NCI-H510A treated with DMSO at 0.1 percent for 48 hours (cell line): Measurements from ENCODE around the gene FKBP7.
A peak's percentile ranks its signal among the peaks of the same experiment; 100 is the strongest.
"Not testable (repeated sequence)": the region's sequence is repeated elsewhere in the genome, so short reads cannot be mapped to it uniquely, and the experiment has no call there.

ENCODE experiments used
- DNase-seq: peaks from one replicate; lab custom pipeline; 2025; lab: John Stamatoyannopoulos, UW

Gene FKBP7, protein sequence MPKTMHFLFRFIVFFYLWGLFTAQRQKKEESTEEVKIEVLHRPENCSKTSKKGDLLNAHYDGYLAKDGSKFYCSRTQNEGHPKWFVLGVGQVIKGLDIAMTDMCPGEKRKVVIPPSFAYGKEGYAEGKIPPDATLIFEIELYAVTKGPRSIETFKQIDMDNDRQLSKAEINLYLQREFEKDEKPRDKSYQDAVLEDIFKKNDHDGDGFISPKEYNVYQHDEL

DNA sequence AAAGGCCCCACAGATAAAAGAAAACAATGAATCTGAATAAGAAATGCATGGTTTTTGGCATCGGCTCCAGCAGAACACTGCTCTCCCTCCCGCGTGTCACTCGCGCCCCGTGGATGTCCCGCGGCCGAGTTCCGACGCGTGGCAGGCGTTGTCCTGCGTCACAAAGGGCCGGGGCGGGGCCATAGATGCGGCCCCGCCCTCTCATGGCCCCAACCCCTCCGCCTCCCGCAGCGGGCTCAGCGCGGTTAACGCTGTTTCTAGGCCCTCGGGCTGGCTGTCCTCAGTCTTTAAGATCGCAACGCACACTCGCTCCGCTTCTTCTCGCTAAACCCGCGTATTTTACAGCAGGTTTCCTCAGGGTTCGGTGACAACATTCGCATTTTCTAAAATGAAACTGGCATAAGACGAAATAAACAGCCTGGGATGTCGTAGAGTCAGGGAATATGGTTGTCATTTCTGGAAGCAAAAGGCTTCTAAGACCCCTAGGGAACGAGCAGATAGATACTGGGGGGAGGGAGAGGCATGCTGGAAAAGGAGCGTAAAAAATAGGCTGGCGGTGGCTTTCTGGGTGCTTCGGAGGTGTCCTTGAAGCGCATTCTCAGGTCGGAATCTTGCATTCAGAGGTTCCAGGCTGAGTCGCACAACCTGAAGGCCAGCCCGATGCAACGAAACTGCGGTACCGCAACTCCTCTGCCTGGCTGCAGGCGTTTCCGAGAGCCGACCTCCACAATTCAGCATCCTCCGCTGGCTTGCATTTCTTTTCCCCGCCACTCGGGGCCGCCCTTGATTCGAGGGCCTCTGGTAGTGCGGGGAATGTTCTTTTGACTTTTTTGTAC, at the start of gene FKBP7:
TSS of gene FKBP7 (minus strand) at position 162 of the 836 bp plus-strand sequence. CDS start at position 61, 101 bp downstream.
- DNase-seq: peak; percentile 99

DNA sequence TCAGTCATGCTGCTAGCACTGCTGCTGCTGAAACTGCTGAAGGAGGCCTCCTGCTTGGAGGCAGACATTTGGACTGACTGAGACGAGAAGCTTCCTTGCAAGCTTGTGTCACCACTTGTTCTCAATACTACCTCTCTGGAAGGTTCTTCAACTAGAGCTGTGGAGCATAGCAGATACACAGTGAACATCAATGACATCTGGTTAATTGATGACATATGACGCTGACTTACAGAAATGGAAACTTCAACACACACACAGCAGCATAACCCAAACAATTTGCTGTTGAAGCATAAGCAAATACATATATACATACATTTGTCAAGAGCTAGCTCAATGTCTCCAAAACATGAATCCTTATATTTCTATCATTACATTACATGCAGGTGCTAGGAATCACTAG, 49.2 kb upstream of the FKBP7 start:
- no peak for DNase-seq

DNA sequence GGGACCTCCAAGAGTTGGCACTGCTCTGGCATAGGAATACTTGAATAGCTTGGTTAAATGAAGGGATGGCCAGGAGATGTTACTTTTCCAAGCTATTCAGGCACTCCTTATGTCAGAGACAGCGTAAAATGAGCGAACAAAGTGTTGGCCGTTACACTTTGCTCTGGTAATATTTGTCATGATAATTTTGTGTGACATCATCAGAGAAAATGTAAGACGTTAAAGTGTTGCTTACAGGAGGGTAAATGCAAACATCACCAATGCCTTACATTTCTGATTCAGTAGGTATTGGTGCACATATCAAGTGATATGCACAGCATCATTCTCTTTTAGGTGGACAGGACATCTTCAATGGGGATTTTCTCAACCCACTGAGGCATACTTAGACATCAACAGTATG, 47.9 kb upstream of the FKBP7 start:
- DNase-seq: no peak

DNA sequence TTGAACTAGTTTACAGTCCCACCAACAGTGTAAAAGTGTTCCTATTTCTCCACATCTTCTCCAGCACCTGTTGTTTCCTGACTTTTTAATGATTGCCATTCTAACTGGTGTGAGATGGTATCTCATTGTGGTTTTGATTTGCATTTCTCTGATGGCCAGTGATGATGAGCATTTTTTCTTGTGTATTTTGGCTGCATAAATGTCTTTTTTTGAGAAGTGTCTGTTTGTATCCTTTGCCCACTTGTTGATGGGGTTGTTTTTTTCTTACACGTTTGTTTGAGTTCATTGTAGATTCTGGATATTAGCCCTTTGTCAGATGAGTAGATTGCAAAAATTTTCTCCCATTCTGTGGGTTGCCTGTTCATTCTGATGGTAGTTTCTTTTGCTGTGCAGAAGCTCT, 47.1 kb upstream of the FKBP7 start:
- not testable (repeated sequence) for DNase-seq

DNA sequence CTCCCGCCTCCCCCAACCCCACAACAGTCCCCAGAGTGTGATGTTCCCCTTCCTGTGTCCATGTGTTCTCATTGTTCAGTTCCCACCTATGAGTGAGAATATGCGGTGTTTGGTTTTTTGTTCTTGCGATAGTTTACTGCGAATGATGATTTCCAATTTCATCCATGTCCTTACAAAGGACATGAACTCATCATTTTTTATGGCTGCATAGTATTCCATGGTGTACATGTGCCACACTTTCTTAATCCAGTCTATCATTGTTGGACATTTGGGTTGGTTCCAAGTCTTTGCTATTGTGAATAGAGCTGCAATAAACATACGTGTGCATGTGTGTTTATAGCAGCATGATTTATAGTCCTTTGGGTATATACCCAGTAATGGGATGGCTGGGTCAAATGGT, 46.6 kb upstream of the FKBP7 start:
- not testable (repeated sequence) for DNase-seq

DNA sequence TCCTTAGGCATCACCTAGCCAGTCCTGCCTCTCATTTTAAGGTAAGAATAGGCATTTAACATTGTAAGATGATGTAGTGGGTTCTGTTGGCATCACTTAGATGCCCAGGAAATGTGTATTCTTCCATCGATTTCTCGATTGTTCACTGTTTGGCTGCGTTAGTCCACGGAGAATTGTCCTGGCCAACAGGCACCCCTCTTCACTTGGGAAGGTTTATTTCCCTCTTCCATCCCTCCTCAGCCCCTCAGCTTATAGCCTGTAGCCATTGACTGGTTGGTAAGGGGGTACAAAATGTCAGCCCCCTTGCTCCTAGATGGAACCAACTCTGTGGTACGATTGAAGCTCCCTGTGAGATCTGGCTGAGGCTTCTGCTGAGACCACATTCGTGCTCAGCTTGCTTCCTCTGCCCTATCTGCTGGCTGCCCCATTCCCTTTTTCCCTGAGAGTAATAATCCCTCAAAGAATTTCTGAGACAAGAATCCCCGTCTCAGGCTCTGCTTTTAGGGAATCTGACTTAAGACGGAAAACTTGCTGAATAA, 45.3 kb upstream of the FKBP7 start:
- DNase-seq: no peak

DNA sequence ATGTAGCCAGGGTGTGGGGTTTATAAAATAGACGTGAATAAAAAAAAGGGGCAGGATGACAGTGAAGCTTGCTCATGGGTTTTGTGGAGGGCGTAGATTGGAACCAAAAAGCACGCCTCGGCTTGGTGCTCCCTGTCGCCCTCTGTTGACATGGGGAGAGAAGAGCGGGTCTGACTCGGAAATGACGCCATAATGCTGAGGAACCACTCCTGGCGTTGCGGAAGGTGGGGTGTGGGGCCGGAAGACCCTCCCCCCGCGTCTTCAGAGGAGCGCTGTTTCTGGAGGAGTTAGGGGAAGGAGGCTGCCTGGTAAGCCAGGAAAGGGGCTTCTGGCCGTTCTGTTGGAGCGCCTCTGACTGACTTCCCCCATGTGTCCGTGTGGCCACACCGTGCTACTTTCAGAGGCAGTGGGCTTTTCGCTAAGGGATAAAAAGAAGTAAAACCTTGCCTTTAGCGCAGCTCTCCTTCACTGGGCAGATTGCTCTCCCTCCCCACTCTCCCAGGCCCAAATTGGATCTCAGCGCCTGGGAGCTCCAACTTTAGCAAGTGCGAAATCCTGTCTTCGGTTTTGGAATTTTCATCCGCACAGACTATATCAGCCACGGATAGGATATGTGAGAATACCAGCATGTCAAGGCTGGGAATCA, 44.7 kb upstream of the FKBP7 start:
- peak; percentile 98 for DNase-seq

DNA sequence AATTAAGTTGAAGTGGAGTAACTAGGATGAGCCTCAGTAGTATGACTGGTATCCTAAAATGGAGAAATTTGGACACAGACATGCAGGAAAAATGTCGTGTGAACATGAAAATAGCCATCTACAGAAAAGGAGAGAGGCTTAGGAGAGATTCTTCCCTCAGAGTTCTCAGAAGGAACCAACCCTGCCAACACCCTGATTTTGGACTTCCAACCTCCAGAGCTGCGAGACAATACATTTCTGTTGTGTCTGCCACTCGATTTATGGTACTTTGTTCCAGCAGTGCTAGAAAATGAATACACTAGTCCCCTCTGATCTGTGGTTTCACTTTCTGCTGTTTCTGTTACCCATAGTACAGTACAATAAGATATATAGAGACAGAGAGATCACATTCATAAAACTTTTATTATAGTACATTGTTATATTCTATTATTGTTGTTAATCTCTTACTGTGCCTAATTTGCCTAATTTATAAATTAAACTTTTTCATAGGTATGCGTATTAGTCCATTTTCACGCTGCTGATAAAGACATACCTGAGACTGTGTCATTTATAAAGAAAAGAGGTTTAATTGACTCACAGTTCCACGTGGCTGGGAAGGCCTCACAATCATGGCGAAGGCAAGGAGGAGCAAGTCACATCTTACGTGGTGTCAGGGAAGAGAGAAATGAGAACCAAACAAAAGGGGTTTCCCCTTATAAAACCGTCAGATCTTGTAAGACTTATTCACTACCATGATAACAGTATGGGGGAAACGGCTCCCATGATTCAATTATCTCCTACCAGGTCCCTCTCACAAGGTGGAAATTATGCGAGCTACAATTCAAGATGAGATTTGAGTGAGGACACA, 43.1 kb upstream of the FKBP7 start:
- DNase-seq: no peak

DNA sequence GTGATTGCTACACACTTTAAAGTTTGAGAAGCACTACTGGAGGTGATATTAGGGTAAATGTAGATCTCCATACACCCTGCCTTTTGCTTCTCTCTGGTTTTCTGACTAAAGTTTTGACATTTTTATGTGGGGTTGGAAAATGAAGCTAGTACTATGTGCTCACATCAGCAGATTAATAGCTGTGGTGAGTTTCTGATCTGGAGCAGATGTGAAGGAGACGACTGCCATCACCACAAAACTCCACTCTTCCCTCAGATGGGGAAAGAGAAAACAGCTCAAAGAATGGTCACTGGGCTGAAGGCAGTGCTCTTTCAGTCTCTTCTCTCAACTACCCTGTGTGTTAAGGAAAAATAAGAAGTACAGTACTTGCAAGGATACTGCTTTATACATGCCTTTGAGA, 39.1 kb upstream of the FKBP7 start:
- no peak for DNase-seq

DNA sequence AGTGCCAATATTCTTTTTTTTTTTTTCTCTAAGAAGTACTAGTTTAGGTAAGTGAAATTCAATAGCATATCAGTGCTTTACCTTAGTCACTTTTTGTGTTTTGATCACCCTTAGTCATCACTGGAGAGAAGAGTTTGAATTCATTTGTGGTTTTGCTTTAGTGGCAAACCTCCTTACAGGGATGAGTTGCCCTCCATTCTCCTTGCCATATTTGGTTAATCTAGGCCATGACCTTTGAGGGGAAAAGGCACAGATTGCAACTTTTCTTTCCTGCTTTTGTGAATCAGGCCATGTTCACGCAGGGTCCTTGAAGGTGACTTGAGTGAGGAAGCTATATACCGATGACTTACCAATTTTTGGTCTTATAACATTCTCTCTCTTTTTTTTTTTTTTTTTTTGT, 36.3 kb upstream of the FKBP7 start:
- no peak for DNase-seq

DNA sequence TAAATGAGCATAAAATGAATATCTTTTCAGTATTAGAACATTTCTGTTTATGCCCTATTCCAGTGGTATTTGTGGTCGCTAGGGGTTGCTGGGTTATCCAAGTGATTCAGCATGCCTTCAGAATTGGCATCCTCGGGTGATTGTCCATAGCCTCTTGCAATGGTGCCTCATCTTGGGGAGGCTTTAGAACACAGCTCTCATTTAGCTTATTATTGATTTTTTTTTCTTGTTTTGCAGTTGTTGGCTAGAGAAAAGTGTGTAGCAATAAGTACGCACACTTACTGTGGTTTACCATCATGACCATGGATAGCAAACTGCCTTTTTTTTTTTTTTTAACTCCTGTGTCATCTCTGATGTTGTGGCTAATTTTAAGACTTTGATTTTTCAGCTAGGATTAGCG, 35.5 kb upstream of the FKBP7 start:
- DNase-seq: no peak

DNA sequence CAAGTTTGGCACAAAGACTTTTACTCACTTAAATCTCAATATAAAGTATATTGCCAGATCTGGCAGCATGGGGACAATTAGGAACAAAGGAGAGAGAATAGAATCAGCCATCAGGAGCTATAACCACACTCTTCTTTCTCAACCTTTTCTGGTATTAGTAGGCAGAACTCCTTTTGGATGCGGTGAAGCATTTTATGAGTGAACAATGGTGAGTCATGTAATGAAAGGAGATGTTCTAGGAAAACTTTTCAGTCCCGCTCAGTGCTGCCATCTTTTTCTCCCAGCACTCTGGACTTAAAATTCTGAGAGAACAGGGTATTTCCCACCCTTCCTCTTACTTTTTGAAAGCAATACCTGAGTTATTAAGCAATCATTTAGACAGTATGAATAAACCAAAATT, 34.1 kb upstream of the FKBP7 start:
- DNase-seq: no peak

DNA sequence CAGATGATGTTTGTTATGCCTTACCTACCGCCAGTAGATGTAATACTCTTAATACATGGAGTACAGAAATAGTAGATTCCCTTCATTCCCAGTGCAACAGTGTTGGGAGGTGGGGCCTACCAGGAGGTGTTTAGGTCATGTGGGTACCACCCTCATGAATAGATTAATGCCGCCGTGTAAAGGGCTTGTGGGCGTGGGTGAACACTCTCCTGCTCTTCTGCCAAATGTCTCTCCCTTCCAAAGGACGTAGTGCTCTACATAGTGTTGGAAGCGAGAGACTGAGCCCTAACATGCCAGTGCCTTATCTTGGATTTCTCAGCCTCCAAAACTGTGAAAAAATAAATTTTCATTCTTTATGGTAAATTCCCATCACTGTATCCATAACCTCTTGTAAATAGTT, 32.0 kb upstream of the FKBP7 start:
- DNase-seq: no peak

DNA sequence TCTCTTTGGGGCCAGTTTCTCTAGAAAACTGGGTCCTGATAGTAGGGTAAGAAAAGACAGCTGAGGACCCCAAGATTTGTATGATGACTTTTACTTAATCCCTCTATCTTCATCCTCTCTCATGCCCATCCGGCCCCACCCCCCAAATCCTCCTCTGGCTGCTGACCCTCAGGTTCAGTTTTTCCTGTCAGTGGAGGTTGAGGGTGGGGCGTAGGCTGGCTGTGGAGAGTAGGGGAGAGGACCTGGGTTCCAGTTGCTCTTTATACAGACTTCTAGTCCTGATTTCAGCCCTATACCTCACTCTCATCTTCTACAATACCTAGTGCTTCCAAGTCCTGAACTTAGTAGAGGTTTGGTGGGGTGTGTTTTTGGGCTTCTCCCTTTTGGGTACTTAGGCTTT, 30.2 kb upstream of the FKBP7 start:
- DNase-seq: no peak

DNA sequence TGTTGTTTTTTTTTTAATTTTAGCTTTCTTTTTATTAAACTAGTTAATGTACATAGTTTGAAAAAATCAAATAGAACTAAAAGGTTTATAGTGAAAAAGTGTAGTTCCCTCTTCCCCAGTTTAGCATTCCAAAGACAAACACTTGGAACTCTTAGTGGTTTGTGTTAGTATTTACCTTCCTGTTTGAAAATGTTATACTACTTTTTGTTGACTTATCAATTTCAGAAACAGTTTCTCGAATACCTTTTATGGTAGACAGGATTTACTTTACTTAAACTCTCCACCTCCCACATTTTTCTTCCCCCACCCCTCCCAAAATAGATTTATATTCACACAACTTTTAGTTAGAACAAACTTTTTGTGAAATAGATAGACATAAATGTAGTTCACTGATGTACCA, 28.5 kb upstream of the FKBP7 start:
- DNase-seq: no peak

DNA sequence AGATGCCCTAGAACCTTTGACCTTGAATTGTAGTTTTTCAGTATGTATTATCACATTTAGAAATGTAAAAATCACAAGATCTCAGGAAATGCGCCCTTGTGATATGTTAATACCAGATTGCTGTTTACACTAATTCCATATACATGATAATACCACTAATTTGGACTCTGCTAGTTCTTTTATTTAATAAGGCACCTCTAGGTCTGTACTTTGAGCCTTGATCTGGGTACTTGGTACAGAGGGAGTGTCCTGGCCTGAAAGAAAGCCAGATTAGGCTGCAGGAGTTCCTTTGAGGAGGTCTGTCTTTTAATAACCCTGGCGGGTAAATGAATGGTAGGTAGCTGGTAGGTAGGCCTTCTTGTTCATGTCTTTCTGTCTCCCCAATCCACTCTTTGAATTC, 28.1 kb upstream of the FKBP7 start:
- no peak for DNase-seq

DNA sequence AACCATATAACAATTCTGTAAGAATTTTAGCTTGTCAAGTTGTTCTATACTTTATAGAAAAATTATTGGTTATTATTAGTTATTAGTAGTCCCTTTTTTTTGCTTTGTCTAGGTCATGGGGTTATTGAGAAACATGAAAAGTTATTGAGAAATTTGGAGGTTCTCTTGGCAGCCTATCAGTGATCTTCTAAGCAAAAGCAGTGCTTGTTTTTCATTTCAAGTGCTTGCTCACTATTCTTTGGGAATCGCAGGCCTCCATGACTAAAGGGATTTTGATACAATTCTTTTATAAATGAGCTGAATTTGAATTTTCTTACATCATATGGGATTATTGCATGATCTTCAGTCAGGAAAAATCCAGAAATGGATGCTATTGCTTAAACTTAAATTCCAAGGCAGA, 27.7 kb upstream of the FKBP7 start:
- DNase-seq: no peak

DNA sequence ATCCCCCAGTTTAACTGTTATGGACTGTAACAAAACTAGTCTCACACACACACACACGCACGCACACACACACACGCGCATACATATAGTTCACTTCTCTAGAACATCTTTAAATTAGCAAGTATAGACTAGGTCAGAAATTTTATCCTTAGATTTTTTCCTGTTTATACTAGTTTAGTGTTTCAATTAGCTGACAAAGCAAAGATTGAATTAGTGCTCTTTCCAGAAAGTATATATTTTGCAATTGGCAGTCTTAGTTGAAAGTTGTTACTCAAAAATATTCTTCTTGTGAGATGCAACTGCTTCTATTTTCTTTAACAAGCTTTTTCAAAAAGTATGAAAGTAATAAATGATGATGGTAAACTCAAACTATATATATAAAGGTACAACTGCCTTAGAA, 24.4 kb upstream of the FKBP7 start:
- DNase-seq: no peak

DNA sequence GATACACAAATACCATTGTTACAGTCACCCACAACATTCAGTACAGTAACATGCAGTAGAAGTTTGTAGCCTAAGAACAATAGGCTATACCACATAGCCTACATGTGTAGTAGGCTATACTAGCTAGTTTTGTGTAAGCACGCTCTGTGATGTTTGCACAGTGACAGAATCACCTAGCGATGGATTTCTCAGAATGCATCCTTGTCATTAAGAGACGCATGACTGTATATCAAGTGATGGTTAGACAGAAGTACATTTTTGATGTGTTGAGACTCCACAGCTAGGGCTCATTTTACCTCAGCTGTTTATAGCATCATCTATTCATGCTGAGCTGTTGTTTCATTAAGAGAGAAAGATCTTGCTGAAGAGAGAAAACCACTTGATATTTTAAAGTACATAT, 21.2 kb upstream of the FKBP7 start:
- no peak for DNase-seq

DNA sequence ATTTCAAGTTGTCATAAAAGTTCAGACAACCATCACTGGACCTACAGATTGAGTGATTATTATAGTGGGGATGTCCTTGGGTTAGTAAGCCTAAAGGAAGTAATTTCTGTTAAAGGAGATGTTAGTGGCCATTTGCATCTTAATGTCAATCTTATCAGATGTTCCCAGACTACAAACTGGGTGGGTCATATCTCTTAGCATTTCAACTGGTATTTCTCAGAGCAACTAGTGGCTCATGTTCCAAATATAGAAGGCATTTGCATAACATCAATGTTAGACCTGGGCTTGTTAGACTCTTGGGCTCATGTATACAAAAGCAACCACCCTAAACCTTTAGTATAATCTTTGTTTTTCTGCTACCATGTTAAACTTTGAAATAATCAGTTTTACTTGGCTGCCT, 19.7 kb upstream of the FKBP7 start:
- no peak for DNase-seq

DNA sequence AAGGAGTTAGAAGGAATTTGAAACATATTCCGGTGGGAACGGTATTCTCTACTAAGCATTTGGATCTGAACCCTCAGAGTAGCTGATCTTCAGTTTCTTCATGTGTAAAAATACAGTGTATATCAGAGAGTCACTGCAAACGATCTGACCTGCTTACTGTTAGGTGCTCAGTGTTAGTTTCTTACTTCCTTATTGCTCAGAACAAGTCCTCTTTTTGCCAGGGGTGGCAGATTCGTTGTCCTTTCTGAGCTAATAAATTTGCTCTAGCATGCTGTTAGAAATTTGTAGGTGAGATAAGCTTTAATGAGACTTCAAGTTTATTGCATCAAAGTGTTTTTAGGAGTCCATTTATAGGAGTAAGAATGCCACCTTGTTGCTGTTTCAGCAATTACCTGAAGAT, 17.6 kb upstream of the FKBP7 start:
- no peak for DNase-seq

DNA sequence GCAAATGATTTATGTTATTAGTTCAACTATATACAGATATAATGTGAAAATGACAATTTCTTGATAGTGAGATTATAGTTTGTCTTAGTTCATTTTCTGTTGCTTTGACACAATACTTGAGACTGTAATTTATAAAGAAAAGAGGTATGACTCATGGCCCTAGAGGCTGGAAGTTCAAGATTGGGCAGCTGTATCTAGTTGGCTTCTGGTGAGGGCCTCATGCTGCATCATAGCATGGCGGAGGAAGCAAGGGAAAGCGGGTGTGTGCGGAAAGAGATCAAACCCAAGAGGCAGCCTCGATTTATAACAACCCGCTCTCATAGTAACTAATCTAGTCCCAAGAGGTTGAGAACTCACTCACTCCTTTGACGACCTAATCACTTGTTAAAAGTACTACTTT, 13.2 kb upstream of the FKBP7 start:
- DNase-seq: no peak
